K562 treated with DMSO at 1 percent for 12 hours (cell line): Measurements from ENCODE around the gene KIRREL1. TPM values are rescaled to one million over a fixed set of nuclear protein-coding genes. Genes with fewer than 3 reads are reported as not detected.

Experiments
- total RNA-seq: library from RNA; unstranded; fragments of 300-600 nt; gene quantifications from 2 replicates; pipeline ENCODE4 v1.2.3, GENCODE V29; 2022; ENCODE audit not compliant: insufficient read depth

Gene KIRREL1
- total RNA-seq = 0.11 TPM in 1 of 2 replicates, not detected in the other

DNA sequence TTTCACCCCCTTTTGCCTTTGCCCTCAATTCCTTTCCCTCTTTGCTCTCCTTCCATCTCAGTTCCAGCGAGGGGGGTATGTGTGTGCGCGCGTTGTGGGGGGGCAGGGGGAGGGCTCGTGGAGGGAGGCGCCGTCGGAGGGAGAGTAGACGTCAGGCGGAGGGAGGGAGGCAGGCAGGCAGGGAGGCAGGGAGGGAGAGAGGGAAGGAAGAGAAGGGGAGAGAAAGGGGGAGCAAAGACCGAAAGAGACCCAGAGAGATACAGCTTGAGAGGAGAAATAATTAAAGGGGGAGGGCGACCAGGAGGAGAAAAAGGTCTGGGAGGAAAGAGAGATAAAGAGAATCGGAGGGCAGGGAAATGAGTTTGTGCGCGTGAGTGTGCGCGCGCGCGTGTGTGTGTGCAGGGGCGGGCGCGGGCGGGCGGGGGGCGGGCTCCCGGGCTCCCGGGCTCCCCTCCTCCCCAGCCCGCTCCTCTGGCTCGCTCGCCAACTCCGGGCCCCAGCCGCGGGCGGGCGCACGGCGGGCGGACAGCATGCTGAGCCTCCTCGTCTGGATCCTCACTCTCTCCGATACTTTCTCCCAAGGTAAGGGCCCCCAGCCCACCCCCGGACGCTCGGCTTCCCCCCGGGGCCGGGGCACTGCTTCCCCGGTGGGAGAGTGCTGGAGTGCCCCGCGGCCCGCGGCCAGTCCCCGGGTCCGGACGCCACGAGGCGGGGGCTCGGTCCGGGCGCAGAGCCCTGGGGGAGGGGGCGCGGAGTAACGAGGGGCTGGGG lies at the start of gene KIRREL1:
KIRREL1 (plus strand) TSS at position 499 of the 771 bp plus-strand sequence; CDS start at position 531, 32 bp downstream.

Other genes starting within 250 kb of the KIRREL1 start
- not detected in 2 replicates for gene FCRL2, start 216.5 kb upstream of the KIRREL1 start, total RNA-seq
- gene FCRL1, start 173.5 kb upstream of the KIRREL1 start, total RNA-seq = not detected in 2 replicates
- gene CD5L, start 151.8 kb upstream of the KIRREL1 start, total RNA-seq = not detected in 2 replicates
- 0.37 TPM in 1 of 2 replicates, not detected in the other for gene CD1D, start 187.2 kb downstream of the KIRREL1 start, total RNA-seq